Activated naive CD8-positive, alpha-beta T cell treated with anti-CD3 and anti-CD28 coated beads, Interleukin-2, amount 10 ng/mL, durations not matched to agents 7 days and 5 days (primary cell): ENCODE results near the gene CCL4L2. TPM values are rescaled to one million over a fixed set of nuclear protein-coding genes. Genes with fewer than 3 reads are reported as not detected.
A peak's percentile ranks its signal among the peaks of the same experiment; 100 is the strongest.
"Not testable (repeated sequence)": the region's sequence is repeated elsewhere in the genome, so short reads cannot be mapped to it uniquely, and the experiment has no call there.

Source experiments
- ATAC-seq: fragments of 150-1000 bp; cut with Tn5 transposase; one replicate; pipeline ENCODE4 v1.10.0; 2021; ENCODE audit warnings: low read depth, moderate library complexity
- POLR2A ChIA-PET: fragments of 350-600 bp; sonication (Branson Sonifier 250); formaldehyde crosslinking; loops from one replicate; lab custom pipeline; 2021; ENCODE audit warnings: antibody characterized with exemption; lab: Charles Lee
- DNase-seq: peaks from one replicate; pipeline ENCODE4 v3.0.0; 2021
- H3K27ac Mint-ChIP-seq: one replicate; pipeline ENCODE4 v1.8.0; 2022; ENCODE audit warnings: mild to moderate bottlenecking, mixed read lengths
- H3K27me3 Mint-ChIP-seq: one replicate; pipeline ENCODE4 v1.8.0; 2022; ENCODE audit warnings: mild to moderate bottlenecking, moderate library complexity, mixed read lengths
- H3K36me3 Mint-ChIP-seq: one replicate; pipeline ENCODE4 v1.8.0; 2021; ENCODE audit warnings: mild to moderate bottlenecking, mixed read lengths
- H3K4me1 Mint-ChIP-seq: one replicate; pipeline ENCODE4 v1.8.0; 2021; ENCODE audit warnings: mixed read lengths
- H3K4me3 Mint-ChIP-seq: one replicate; pipeline ENCODE4 v1.8.0; 2022; ENCODE audit warnings: mild to moderate bottlenecking, moderate library complexity, mixed read lengths
- H3K9me3 Mint-ChIP-seq: one replicate; pipeline ENCODE4 v1.8.0; 2021; ENCODE audit warnings: mixed read lengths
- total RNA-seq, 2 experiments: library from RNA; stranded (reverse); gene quantifications; one replicate each; pipeline ENCODE4 v1.2.3, GENCODE V29; 2021

Gene CCL4L2
- total RNA-seq, 2 experiments from 2014 or later: 4.0 to 8.7 TPM

GRCh38 chr17:36188891-36189306 lies 22.0 kb upstream of the CCL4L2 start:
- no peaks in the 10 kb centered on the region for H3K36me3 Mint-ChIP-seq
- ATAC-seq (peak; percentile 77), DNase-seq (no peak)
- H3K27me3 Mint-ChIP-seq: peaks cover 74% of the 10 kb centered on the region
- H3K4me1 Mint-ChIP-seq: peaks cover 27% of the 10 kb centered on the region
- no peaks in the 10 kb centered on the region for H3K9me3 Mint-ChIP-seq
- H3K4me3 Mint-ChIP-seq: peak overlapping the region; percentile 3
- POLR2A ChIA-PET: no interaction called here
- H3K27ac Mint-ChIP-seq: peak overlapping the region; percentile 56

GRCh38 chr17:36189993-36190392 lies 20.9 kb upstream of the CCL4L2 start:
- H3K4me3 Mint-ChIP-seq, H3K36me3 Mint-ChIP-seq, POLR2A ChIA-PET, ATAC-seq, DNase-seq, H3K9me3 Mint-ChIP-seq, H3K27ac Mint-ChIP-seq: not testable (repeated sequence)
- Mint-ChIP-seq H3K27me3 (peaks cover 71% of the 10 kb centered on the region), H3K4me1 (peaks cover 27% of the 10 kb centered on the region)

- peaks cover 31% of the 10 kb centered on the region for H3K4me1 Mint-ChIP-seq
- DNase-seq, H3K9me3 Mint-ChIP-seq, ATAC-seq, H3K27ac Mint-ChIP-seq, H3K36me3 Mint-ChIP-seq, H3K4me3 Mint-ChIP-seq, POLR2A ChIA-PET: not testable (repeated sequence)
- peaks cover 68% of the 10 kb centered on the region for H3K27me3 Mint-ChIP-seq
Observed at GRCh38 chr17:36190549-36191330, 20.1 kb upstream of the CCL4L2 start.

GRCh38 chr17:36193216-36193775 lies 17.6 kb upstream of the CCL4L2 start:
- Mint-ChIP-seq H3K4me1 (peaks cover 33% of the 10 kb centered on the region), H3K9me3 (no peaks in the 10 kb centered on the region), H3K36me3 (no peaks in the 10 kb centered on the region), H3K27me3 (peaks cover 56% of the 10 kb centered on the region), H3K4me3 (no peak overlapping the region), H3K27ac (no peak overlapping the region)
- POLR2A ChIA-PET: interaction anchor here (0.6 kb wide), 1 partner anchor 1147 kb away, joined by 3 read pairs; no protein-coding TSS in a partner anchor
- no peak for ATAC-seq
- DNase-seq: no peak

GRCh38 chr17:36194147-36194831 lies 16.6 kb upstream of the CCL4L2 start:
- H3K9me3 Mint-ChIP-seq, H3K27ac Mint-ChIP-seq, POLR2A ChIA-PET, ATAC-seq, DNase-seq, H3K4me3 Mint-ChIP-seq, H3K36me3 Mint-ChIP-seq: not testable (repeated sequence)
- H3K4me1 Mint-ChIP-seq: peaks cover 31% of the 10 kb centered on the region
- H3K27me3 Mint-ChIP-seq: peaks cover 63% of the 10 kb centered on the region

- H3K4me3 Mint-ChIP-seq, H3K9me3 Mint-ChIP-seq, ATAC-seq, H3K36me3 Mint-ChIP-seq, H3K27ac Mint-ChIP-seq, DNase-seq, POLR2A ChIA-PET: not testable (repeated sequence)
- H3K4me1 Mint-ChIP-seq: peaks cover 33% of the 10 kb centered on the region
- H3K27me3 Mint-ChIP-seq: peaks cover 63% of the 10 kb centered on the region
Observed at GRCh38 chr17:36194832-36195433, 15.9 kb upstream of the CCL4L2 start.

- Mint-ChIP-seq H3K4me3 (no peak overlapping the region), H3K9me3 (no peaks in the 10 kb centered on the region), H3K36me3 (no peaks in the 10 kb centered on the region), H3K27ac (no peak overlapping the region), H3K27me3 (peaks cover 59% of the 10 kb centered on the region), H3K4me1 (peaks cover 36% of the 10 kb centered on the region)
- DNase-seq (no peak), ATAC-seq (no peak)
- POLR2A ChIA-PET: no interaction called here
Observed at GRCh38 chr17:36195434-36196130, 15.3 kb upstream of the CCL4L2 start.

- peaks cover 38% of the 10 kb centered on the region for H3K4me1 Mint-ChIP-seq
- H3K4me3 Mint-ChIP-seq: no peak overlapping the region
- no peaks in the 10 kb centered on the region for H3K9me3 Mint-ChIP-seq
- POLR2A ChIA-PET: no interaction called here
- H3K27me3 Mint-ChIP-seq: peaks cover 56% of the 10 kb centered on the region
- no peaks in the 10 kb centered on the region for H3K36me3 Mint-ChIP-seq
- H3K27ac Mint-ChIP-seq: no peak overlapping the region
- DNase-seq: no peak
- no peak for ATAC-seq
Observed at GRCh38 chr17:36196131-36196486, 14.8 kb upstream of the CCL4L2 start.

- DNase-seq (no peak), ATAC-seq (no peak)
- Mint-ChIP-seq H3K27me3 (peaks cover 49% of the 10 kb centered on the region), H3K4me3 (no peak overlapping the region), H3K36me3 (no peaks in the 10 kb centered on the region), H3K9me3 (no peaks in the 10 kb centered on the region), H3K4me1 (peaks cover 39% of the 10 kb centered on the region), H3K27ac (no peak overlapping the region)
- POLR2A ChIA-PET: interaction anchor here (0.6 kb wide), 1 partner anchor 110 kb away, joined by 3 read pairs; no protein-coding TSS in a partner anchor
Observed at GRCh38 chr17:36197387-36197703, 13.5 kb upstream of the CCL4L2 start.

- POLR2A ChIA-PET: no interaction called here
- DNase-seq: no peak
- no peak overlapping the region for H3K4me3 Mint-ChIP-seq
- H3K27me3 Mint-ChIP-seq: peaks cover 38% of the 10 kb centered on the region
- ATAC-seq: peak; percentile 36
- peaks cover 38% of the 10 kb centered on the region for H3K4me1 Mint-ChIP-seq
- no peaks in the 10 kb centered on the region for H3K9me3 Mint-ChIP-seq
- no peak overlapping the region for H3K27ac Mint-ChIP-seq
- no peaks in the 10 kb centered on the region for H3K36me3 Mint-ChIP-seq
Observed at GRCh38 chr17:36198831-36199465, 11.9 kb upstream of the CCL4L2 start.

GRCh38 chr17:36201102-36201501 lies 9.8 kb upstream of the CCL4L2 start:
- H3K27ac Mint-ChIP-seq, ATAC-seq, H3K36me3 Mint-ChIP-seq, H3K9me3 Mint-ChIP-seq, H3K4me3 Mint-ChIP-seq, POLR2A ChIA-PET, DNase-seq: not testable (repeated sequence)
- peaks cover 42% of the 10 kb centered on the region for H3K4me1 Mint-ChIP-seq
- H3K27me3 Mint-ChIP-seq: peaks cover 29% of the 10 kb centered on the region

- H3K27ac Mint-ChIP-seq, H3K36me3 Mint-ChIP-seq, POLR2A ChIA-PET, DNase-seq, H3K9me3 Mint-ChIP-seq: not testable (repeated sequence)
- peak overlapping the region; percentile 11 for H3K4me3 Mint-ChIP-seq
- peaks cover 25% of the 10 kb centered on the region for H3K27me3 Mint-ChIP-seq
- H3K4me1 Mint-ChIP-seq: peaks cover 42% of the 10 kb centered on the region
- peak; percentile 49 for ATAC-seq
Observed at GRCh38 chr17:36201506-36201905, 9.4 kb upstream of the CCL4L2 start.
